Right lobe of liver (tissue), 4 donors: ENCODE data around the gene WASL.
"Not testable (repeated sequence)": the region's sequence is repeated elsewhere in the genome, so short reads cannot be mapped to it uniquely, and the experiment has no call there.

Experiments
- POLR2A ChIP-seq: fragments of 450-650 bp; IDR thresholded peaks from one replicate; pipeline ENCODE4 v1.6.1; 2017; ENCODE audit warnings: antibody characterized with exemption, mild to moderate bottlenecking
- TF ChIP-seq, protein P1 (sequence below), 4 donors: fragments of 200-600 bp in 3 of 4; fragments of 450-650 bp in 1 of 4; IDR thresholded peaks; one replicate each; pipeline versions ENCODE4 v1.5.1 to v1.8.0; 2016 to 2022; ENCODE audit warnings: antibody characterized with exemption in 4 of 4, mild to moderate bottlenecking in 2 of 4
- donor health status: DM: no; HTN: no; CAD: no.
- donor health status: DM: no; HTN: no; CAD: no.
- donor health status: DM: no; HTN: yes; CAD: no.

DNA sequence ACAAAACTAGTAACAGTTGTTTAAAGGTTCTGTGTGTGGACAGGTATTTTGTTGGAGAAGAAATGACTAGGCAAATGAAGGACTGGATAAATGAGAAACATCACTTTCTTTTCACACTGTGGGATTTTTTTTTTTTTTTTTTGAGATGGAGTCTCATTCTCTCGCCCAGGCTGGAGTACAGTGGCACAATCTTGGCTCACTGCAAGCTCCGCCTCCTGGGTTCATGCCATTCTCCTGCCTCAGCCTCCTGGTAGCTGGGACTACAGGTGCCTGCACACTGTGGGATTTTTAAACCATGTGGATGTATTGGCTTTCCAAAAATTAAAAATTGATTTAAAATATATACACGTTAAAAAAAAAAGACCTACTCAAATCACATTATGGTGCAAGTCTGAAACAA, 28.3 kb downstream of the WASL start:
- TF ChIP-seq, protein P1, sequence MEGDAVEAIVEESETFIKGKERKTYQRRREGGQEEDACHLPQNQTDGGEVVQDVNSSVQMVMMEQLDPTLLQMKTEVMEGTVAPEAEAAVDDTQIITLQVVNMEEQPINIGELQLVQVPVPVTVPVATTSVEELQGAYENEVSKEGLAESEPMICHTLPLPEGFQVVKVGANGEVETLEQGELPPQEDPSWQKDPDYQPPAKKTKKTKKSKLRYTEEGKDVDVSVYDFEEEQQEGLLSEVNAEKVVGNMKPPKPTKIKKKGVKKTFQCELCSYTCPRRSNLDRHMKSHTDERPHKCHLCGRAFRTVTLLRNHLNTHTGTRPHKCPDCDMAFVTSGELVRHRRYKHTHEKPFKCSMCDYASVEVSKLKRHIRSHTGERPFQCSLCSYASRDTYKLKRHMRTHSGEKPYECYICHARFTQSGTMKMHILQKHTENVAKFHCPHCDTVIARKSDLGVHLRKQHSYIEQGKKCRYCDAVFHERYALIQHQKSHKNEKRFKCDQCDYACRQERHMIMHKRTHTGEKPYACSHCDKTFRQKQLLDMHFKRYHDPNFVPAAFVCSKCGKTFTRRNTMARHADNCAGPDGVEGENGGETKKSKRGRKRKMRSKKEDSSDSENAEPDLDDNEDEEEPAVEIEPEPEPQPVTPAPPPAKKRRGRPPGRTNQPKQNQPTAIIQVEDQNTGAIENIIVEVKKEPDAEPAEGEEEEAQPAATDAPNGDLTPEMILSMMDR (IDR thresholded peaks at IDR 0.05): not testable (repeated sequence)
- TF ChIP-seq POLR2A: not testable (repeated sequence)
